ENCODE data around the gene CHCHD6. TPM values are rescaled to one million over a fixed set of nuclear protein-coding genes. Genes with fewer than 3 reads are reported as not detected.

The CHCHD6 gene
- total and polyA plus RNA-seq, 8 donors: 5.0 to 10.9 (median 6.0) TPM

- intact Hi-C loops (cut with DNase I): no loop called here
- H3K4me1 ChIP-seq: no peaks in the 10 kb centered on the region
- H3K27me3 ChIP-seq: no peaks in the 10 kb centered on the region
- WGBS, 2 donors: 93% methylated on average over 7 of the region's 7 CpGs
- H3K36me3 ChIP-seq: no peaks in the 10 kb centered on the region
- H3K27ac ChIP-seq: no peak overlapping the region
- H3K4me3 ChIP-seq: no peak overlapping the region
- H3K9me3 ChIP-seq: no peaks in the 10 kb centered on the region
- ATAC-seq (no peak), FAIRE-seq (no peak), DNase-seq (no peak)
- no peak for TF ChIP-seq CTCF (IDR thresholded peaks at IDR 0.05)
Measured at GRCh38 chr3:126737527-126737926, 33.5 kb downstream of the CHCHD6 start.

- ATAC-seq: no peak
- Histone ChIP-seq H3K27me3 (no peaks in the 10 kb centered on the region), H3K4me1 (peaks cover 0 to 10% (median 0%) of the 10 kb centered on the region in 3 donors), H3K27ac (no peak overlapping the region), H3K4me3 (no peak overlapping the region), H3K36me3 (no peaks in the 10 kb centered on the region), H3K9me3 (no peaks in the 10 kb centered on the region)
- 92 to 99% methylated on average over 5 of the region's 5 CpGs for WGBS, 2 donors
- FAIRE-seq: no peak
- intact Hi-C loops (cut with DNase I): no loop called here
- no peak for TF ChIP-seq CTCF (IDR thresholded peaks at IDR 0.05)
- DNase-seq: no peak
Measured at GRCh38 chr3:126742057-126742456, 38.0 kb downstream of the CHCHD6 start.

- FAIRE-seq (no peak), DNase-seq (no peak), ATAC-seq (no peak)
- Histone ChIP-seq H3K9me3 (no peaks in the 10 kb centered on the region), H3K27me3 (no peaks in the 10 kb centered on the region), H3K4me1 (peaks cover 0 to 10% (median 0%) of the 10 kb centered on the region in 3 donors), H3K4me3 (no peak overlapping the region), H3K27ac (no peak overlapping the region), H3K36me3 (no peaks in the 10 kb centered on the region)
- no peak for TF ChIP-seq CTCF (IDR thresholded peaks at IDR 0.05)
- intact Hi-C loops (cut with DNase I): no loop called here
- 91 to 92% methylated on average over 5 of the region's 5 CpGs for WGBS, 2 donors
Measured at GRCh38 chr3:126743350-126743749, 39.3 kb downstream of the CHCHD6 start.

- FAIRE-seq (no peak), ATAC-seq (no peak), DNase-seq (no peak)
- no peak for TF ChIP-seq CTCF (IDR thresholded peaks at IDR 0.05)
- intact Hi-C loops (cut with DNase I): no loop called here
- no peaks in the 10 kb centered on the region for H3K36me3 ChIP-seq
- H3K9me3 ChIP-seq: no peaks in the 10 kb centered on the region
- H3K4me3 ChIP-seq: no peak overlapping the region
- H3K27me3 ChIP-seq: no peaks in the 10 kb centered on the region
- WGBS, 2 donors: 86 to 93% methylated on average over 5 of the region's 5 CpGs
- peaks cover 0 to 10% (median 0%) of the 10 kb centered on the region in 3 donors for H3K4me1 ChIP-seq
- no peak overlapping the region for H3K27ac ChIP-seq
Measured at GRCh38 chr3:126743781-126744180, 39.7 kb downstream of the CHCHD6 start.

GRCh38 chr3:126745760-126746394 lies 41.8 kb downstream of the CHCHD6 start:
- TF ChIP-seq CTCF (IDR thresholded peaks at IDR 0.05): no peak
- peak; percentile 63 to 89 (median 78) for DNase-seq
- Histone ChIP-seq H3K9me3 (no peaks in the 10 kb centered on the region), H3K27me3 (no peaks in the 10 kb centered on the region), H3K27ac (no peak overlapping the region), H3K4me3 (no peak overlapping the region), H3K36me3 (no peaks in the 10 kb centered on the region), H3K4me1 (peaks cover 0 to 10% (median 0%) of the 10 kb centered on the region in 3 donors)
- no peak for FAIRE-seq
- 81 to 82% methylated on average over 6 of the region's 6 CpGs for WGBS, 2 donors
- intact Hi-C loops (cut with DNase I): no loop called here
- peak; percentile 68 to 91 (median 86) for ATAC-seq

Measured in pancreas (tissue), 10 donors.